Inflammatory macrophage (primary cell): ENCODE data around the gene MYOF.
A peak's percentile ranks its signal among the peaks of the same experiment; 100 is the strongest.

Experiments
- DNase-seq, 2 donors: peaks; one replicate each; pipeline ENCODE4 v3.0.0-alpha.2; 2020 to 2022
- total RNA-seq, 18 experiments: gene quantifications; one replicate each; lab custom pipeline; 2026; ENCODE audit warnings: mixed read lengths in 6 of 18, inconsistent platforms in 2 of 18; lab: John Stamatoyannopoulos, UW

MYOF gene
- 564 to 1,469 (median 713) reads per million in 18 experiments for total RNA-seq

- peak; percentile 85 to 89 for DNase-seq
These were observed at the start of gene MYOF for GRCh38 chr10:93482145-93482834. Gene MYOF (minus strand): TSS chr10:93482334. CDS start chr10:93482194, 140 bp downstream.

- no peak for DNase-seq
These were observed 36.4 kb upstream of the MYOF start for GRCh38 chr10:93518531-93518930.

GRCh38 chr10:93516006-93516380 is 33.9 kb upstream of the MYOF start:
- peak; percentile 59 to 87 for DNase-seq

DNA sequence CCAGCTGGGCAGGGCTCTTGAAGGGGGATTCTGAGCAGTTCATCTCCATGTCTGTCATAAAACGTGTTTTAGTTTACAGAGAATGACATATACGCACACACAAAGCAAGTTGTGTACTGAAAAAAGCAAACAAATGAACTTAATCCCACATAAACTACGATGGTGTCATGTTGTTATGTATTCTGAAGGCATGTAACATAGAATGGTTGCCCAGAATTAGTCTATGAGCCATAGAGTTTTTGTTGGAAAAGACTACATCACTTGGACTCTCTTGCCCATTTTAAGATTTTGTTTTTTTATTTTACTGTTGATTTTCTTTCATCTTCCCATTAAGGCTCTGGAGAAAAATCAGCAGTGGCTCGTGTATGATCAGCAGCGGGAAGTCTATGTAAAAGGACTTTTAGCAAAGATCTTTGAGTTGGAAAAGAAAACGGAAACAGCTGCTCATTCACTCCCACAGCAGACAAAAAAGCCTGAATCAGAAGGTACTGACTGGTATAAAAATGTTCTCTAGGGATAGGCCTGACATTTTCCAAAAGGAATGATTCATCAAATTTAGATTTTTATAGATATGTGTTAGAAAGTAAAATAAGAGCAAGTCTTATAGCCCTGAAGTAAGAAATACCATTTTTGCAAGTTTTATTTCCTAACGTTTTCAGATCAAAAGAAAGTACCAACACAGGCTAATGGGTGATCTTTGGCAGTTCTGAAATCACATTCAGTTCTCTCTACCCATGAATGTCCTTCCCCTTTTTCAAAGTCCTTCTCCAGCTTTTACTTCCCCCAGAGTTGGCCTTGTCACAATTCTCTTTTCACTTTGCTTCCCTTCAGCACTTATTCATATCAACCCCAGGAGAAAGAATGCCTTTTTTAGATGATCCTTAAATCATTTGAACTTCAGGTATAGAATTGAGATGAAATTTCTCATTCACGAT is 33.2 kb upstream of the MYOF start:
- DNase-seq: peak; percentile 71 to 88

GRCh38 chr10:93514521-93514920 is 32.4 kb upstream of the MYOF start:
- DNase-seq: no peak

- no peak for DNase-seq
These were observed 31.0 kb upstream of the MYOF start for GRCh38 chr10:93513091-93513490.

DNA sequence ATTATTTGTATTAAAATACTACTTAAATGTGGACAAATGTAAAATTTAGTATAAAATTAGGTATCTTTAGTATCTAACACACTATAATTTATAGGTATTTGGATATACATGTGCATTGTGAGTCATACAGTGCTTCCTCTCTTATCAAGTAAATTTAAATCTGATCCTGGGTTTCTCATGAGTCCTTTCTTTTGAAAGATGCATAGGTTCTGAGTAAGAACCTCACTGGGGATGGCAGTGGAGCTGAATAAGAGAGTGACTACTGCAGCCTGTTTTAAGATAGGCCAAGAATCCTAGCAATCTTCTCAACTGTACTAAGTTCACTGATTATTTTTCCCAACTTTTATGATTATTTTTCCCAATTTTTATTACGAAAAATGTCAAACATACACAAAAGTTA is 30.4 kb upstream of the MYOF start:
- no peak for DNase-seq

GRCh38 chr10:93509816-93510215 is 27.7 kb upstream of the MYOF start:
- DNase-seq: no peak

GRCh38 chr10:93505075-93505474 is 22.9 kb upstream of the MYOF start:
- no peak for DNase-seq

GRCh38 chr10:93503075-93503474 is 20.9 kb upstream of the MYOF start:
- no peak for DNase-seq

- DNase-seq: no peak
These were observed 19.5 kb upstream of the MYOF start for GRCh38 chr10:93501650-93502049.

- DNase-seq: no peak
These were observed 16.0 kb upstream of the MYOF start for GRCh38 chr10:93498166-93498565.

GRCh38 chr10:93496322-93497041 is 14.3 kb upstream of the MYOF start, which contains the start of gene CEP55:
Gene CEP55 (plus strand): TSS chr10:93496612. CDS start chr10:93500052, 3,440 bp downstream.
- peak; percentile 95 for DNase-seq

DNA sequence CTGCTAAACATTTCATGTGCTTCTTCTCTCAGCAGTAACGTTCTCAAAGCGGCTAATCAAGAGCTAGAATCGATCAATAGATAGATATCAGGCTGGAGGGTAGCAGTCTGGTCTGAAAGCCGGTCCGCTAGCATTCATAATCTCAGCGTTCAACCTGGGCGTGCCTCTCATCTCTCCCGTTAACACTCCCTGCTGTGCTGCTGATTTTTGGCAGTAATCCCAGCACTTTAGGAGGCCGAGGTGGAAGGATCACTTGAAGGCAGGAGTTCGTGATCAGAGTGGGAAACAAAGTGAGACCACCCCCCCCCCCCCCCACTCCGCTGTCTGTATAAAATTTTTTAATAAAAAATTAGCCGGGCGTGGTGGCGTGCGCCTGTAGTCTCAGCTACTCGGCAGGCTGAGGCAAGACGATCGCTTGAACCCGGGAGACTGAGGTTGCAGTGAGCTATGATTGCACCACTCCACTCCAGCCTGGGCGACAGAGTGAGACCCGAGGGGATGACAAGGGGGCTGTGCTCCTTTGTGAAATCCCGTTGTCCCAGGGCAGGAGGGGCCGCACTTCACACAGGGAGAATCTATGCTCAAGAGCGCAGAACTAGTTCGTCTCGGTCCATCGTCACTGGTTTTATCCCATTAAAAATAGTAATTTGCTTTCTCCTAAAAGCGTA is 13.7 kb upstream of the MYOF start:
- DNase-seq: no peak

GRCh38 chr10:93494494-93494893 is 12.4 kb upstream of the MYOF start:
- no peak for DNase-seq

GRCh38 chr10:93493162-93493561 is 11.0 kb upstream of the MYOF start:
- no peak for DNase-seq

DNA sequence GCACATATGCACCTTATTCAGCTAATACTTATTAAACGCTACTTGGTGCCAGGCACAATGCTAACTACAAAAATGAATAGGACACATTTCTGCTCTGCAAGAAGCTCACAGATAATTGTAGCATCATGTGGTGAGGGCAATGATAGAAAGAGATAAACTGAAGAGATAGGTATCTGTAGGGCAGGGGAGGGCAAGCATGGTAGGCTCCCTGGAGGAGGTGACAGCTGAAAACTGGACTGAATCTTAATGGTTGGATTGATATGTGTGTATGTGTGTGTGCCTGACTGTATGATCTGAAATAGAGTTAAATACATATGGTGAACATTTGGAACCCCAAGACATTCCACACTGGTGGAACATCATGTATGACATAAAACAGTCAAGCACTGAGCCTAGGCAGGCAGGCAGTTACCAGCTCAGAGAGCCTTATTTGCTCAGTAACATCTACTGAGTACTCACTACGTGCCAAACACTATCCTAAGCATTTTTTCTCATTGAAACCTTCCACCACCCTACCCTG is 9.5 kb upstream of the MYOF start:
- no peak for DNase-seq

- DNase-seq: no peak
These were observed 6.9 kb upstream of the MYOF start for GRCh38 chr10:93488956-93489528.

DNA sequence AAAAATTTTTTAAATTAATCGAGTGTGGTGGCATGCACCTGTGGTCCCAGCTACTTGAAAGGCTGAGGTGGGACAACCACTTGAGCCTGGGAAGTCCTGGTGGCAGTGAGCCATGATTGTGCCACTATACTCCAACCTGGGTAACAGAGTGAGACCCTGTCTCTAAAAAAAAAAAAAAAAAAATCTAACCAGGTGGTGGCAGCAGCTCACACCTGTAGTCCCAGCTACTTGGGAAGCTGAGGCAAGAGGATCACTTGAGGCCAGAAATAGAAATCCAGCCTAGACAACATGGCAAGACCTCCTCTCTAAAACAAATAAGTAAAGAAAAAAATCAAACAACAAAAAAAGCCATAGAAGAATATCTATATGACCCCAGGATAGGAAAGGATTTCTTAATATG is 3.6 kb upstream of the MYOF start:
- no peak for DNase-seq

DNA sequence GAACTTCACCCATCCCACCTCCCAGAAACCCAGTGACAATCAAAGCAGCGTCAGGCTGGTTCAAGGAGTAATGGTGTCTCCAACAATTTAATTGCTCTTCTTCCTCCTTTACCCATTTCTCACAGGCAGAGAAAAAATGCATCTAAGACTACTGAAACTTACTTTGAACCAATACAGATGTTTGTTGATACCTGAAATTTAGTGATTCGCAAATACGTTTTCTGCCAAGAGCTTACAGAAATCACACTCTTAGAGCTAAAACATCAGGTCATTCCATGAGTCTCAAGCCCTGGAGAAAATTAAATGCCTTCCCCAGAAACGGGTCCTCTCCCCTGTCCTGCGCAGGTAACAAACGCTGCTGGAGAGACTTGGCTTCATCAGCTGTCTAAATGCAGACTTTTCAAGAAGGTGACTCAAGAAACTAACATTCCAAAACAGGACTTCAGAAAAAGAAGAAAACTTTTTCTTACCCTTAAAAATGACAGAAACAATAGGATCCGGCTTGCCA is 443 bp downstream of the MYOF start:
- peak in 1 of 2 donors; percentile 22 for DNase-seq

GRCh38 chr10:93478873-93479272 is 3.3 kb downstream of the MYOF start:
- DNase-seq: no peak

DNA sequence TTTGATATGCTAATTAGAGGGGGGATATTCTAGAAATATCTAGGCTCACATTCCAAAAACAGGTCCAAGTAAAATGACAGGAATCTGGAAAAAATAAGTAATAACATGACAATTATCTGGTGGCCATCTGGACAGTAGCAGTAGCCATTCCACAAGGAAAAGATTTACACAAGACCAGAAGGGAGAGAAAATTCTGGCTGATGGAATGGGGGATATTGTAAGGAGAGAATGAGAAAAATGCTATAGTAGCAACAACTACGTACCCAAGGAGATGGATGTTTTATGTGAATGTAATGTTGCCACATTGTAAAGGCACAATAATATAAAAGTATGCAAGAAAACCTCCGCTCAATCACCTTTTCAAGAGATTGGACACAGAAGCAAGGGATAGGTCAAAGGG is 5.4 kb downstream of the MYOF start:
- DNase-seq: no peak
